ENCODE measurements around the gene CERS5. TPM values are rescaled to one million over a fixed set of nuclear protein-coding genes. Genes with fewer than 3 reads are reported as not detected.
A peak's percentile ranks its signal among the peaks of the same experiment; 100 is the strongest.

Gene CERS5, protein sequence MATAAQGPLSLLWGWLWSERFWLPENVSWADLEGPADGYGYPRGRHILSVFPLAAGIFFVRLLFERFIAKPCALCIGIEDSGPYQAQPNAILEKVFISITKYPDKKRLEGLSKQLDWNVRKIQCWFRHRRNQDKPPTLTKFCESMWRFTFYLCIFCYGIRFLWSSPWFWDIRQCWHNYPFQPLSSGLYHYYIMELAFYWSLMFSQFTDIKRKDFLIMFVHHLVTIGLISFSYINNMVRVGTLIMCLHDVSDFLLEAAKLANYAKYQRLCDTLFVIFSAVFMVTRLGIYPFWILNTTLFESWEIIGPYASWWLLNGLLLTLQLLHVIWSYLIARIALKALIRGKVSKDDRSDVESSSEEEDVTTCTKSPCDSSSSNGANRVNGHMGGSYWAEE
- 10 to 100 TPM; 38.1 to 40.1 TPM for total RNA-seq
- 10 to 100 TPM; 54.9 to 76.4 (median 69.8) TPM for polyA plus RNA-seq (ENCODE audit: insufficient read length in 6 of 6)
- long read RNA-seq, donor 1, transcript CERS5-201 (10 exons, 2,051 nt), result major isoform, 24 of 25 reads
- long read RNA-seq, donor 1, partial matches to known transcripts, result 0 of 25 reads
- long read RNA-seq, donor 1, other reads (novel, unspliced or antisense), result 0 of 25 reads
- long read RNA-seq, donor 2, transcript CERS5-201 (10 exons, 2,051 nt), result major isoform, 9 of 9 reads
- long read RNA-seq, donor 2, partial matches to known transcripts, result 0 of 9 reads
- long read RNA-seq, donor 2, other reads (novel, unspliced or antisense), result 0 of 9 reads
- long read RNA-seq, donor 3, transcript CERS5-201 (10 exons, 2,051 nt), result major isoform, 12 of 13 reads
- long read RNA-seq, donor 3, partial matches to known transcripts, result 0 of 13 reads
- long read RNA-seq, donor 3, other reads (novel, unspliced or antisense), result 0 of 13 reads
- long read RNA-seq, donor 4, transcript CERS5-201 (10 exons, 2,051 nt), result major isoform, 8 of 17 reads
- long read RNA-seq, donor 4, partial matches to known transcripts, result 2 of 17 reads
- long read RNA-seq, donor 4, other reads (novel, unspliced or antisense), result 7 of 17 reads
- long read RNA-seq, donor 5, transcript CERS5-201 (10 exons, 2,051 nt), result major isoform, 13 of 14 reads
- long read RNA-seq, donor 5, partial matches to known transcripts, result 0 of 14 reads
- long read RNA-seq, donor 5, other reads (novel, unspliced or antisense), result 0 of 14 reads
- long read RNA-seq, donor 6, transcript CERS5-201 (10 exons, 2,051 nt), result major isoform, 6 of 9 reads
- long read RNA-seq, donor 6, partial matches to known transcripts, result 0 of 9 reads
- long read RNA-seq, donor 6, other reads (novel, unspliced or antisense), result 0 of 9 reads
- long read RNA-seq, donor 7, transcript CERS5-201 (10 exons, 2,051 nt), result major isoform, 12 of 13 reads
- long read RNA-seq, donor 7, partial matches to known transcripts, result 0 of 13 reads
- long read RNA-seq, donor 7, other reads (novel, unspliced or antisense), result 0 of 13 reads
- long read RNA-seq, donor 8, transcript CERS5-201 (10 exons, 2,051 nt), result major isoform, 13 of 20 reads
- long read RNA-seq, donor 8, partial matches to known transcripts, result 5 of 20 reads
- long read RNA-seq, donor 8, other reads (novel, unspliced or antisense), result 0 of 20 reads
- long read RNA-seq, donor 9, result 0 reads
- long read RNA-seq, donor 10, transcript CERS5-201 (10 exons, 2,051 nt), result major isoform, 24 of 27 reads
- long read RNA-seq, donor 10, partial matches to known transcripts, result 0 of 27 reads
- long read RNA-seq, donor 10, other reads (novel, unspliced or antisense), result 3 of 27 reads
- long read RNA-seq, donor 11, transcript CERS5-201 (10 exons, 2,051 nt), result major isoform, 5 of 10 reads
- long read RNA-seq, donor 11, partial matches to known transcripts, result 0 of 10 reads
- long read RNA-seq, donor 11, other reads (novel, unspliced or antisense), result 0 of 10 reads
- long read RNA-seq, donor 12, transcript CERS5-201 (10 exons, 2,051 nt), result major isoform, 11 of 11 reads
- long read RNA-seq, donor 12, partial matches to known transcripts, result 0 of 11 reads
- long read RNA-seq, donor 12, other reads (novel, unspliced or antisense), result 0 of 11 reads

DNA sequence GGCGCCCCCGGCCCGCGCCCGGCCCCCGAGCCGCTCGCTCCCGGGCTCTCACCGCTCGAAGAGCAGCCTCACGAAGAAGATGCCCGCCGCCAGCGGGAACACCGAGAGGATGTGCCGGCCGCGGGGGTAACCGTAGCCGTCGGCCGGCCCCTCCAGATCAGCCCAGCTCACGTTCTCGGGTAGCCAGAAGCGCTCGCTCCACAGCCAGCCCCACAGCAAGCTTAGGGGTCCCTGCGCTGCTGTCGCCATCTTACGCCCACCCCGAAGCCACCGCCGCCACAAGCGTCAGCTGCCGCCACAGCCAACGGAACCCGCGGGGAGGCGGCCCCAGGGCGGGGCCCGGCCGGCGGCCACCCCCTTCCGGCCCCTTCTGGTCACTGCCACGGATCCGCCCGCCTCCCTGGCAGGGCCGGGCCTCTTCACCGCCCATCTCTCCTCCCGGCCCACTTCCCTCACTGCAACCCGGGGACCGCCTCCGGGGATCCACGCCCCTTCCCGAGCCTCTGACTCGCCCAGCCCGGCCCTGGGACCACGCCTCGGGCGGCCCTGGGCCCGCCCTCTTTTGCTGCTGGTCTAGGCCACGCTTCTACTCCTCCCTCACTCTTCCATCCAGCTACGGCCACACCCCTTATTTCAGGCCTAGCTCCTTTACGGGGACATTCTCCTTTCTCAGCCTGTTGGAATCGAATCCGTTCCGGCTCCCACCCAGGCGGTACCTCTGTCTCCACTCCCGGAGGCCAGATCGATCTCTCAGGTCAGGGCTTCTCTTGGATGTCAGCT lies at the start of gene CERS5:
Gene CERS5, minus strand, starts transcription at position 321 of the 780 bp plus-strand sequence. Its CDS starts 72 bp downstream, at position 249.
- no peaks in the 10 kb centered on the region for H3K27me3 ChIP-seq
- ATAC-seq (peak; percentile 99), DNase-seq (peak; percentile 97 to 100 (median 100))
- peaks cover 0 to 19% of the 10 kb centered on the region in 2 donors for H3K4me1 ChIP-seq
- TF ChIP-seq, protein P1, sequence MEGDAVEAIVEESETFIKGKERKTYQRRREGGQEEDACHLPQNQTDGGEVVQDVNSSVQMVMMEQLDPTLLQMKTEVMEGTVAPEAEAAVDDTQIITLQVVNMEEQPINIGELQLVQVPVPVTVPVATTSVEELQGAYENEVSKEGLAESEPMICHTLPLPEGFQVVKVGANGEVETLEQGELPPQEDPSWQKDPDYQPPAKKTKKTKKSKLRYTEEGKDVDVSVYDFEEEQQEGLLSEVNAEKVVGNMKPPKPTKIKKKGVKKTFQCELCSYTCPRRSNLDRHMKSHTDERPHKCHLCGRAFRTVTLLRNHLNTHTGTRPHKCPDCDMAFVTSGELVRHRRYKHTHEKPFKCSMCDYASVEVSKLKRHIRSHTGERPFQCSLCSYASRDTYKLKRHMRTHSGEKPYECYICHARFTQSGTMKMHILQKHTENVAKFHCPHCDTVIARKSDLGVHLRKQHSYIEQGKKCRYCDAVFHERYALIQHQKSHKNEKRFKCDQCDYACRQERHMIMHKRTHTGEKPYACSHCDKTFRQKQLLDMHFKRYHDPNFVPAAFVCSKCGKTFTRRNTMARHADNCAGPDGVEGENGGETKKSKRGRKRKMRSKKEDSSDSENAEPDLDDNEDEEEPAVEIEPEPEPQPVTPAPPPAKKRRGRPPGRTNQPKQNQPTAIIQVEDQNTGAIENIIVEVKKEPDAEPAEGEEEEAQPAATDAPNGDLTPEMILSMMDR (IDR thresholded peaks at IDR 0.05), result peak in 1 of 2 donors; percentile 69
- H3K9me3 ChIP-seq, result no peaks in the 10 kb centered on the region
- peak within 1 kb of the TSS; percentile 79 to 98 for H3K4me3 ChIP-seq
- H3K27ac ChIP-seq, result peak within 1 kb of the TSS; percentile 86 to 88
- intact Hi-C loops (cut with DNase I), result no loop called here
- no peaks in the 10 kb centered on the region for H3K36me3 ChIP-seq

- no peaks in the 10 kb centered on the region for H3K27me3 ChIP-seq
- H3K9me3 ChIP-seq, result no peaks in the 10 kb centered on the region
- ATAC-seq, result no peak
- peaks cover 0 to 18% of the 10 kb centered on the region in 2 donors for H3K4me1 ChIP-seq
- no peak overlapping the region for H3K27ac ChIP-seq
- TF ChIP-seq, protein P1 (IDR thresholded peaks at IDR 0.05), result no peak
- no peak for DNase-seq
- H3K36me3 ChIP-seq, result peaks cover 0 to 16% of the 10 kb centered on the region in 2 donors
- no peak overlapping the region for H3K4me3 ChIP-seq
- intact Hi-C loops (cut with DNase I), result no loop called here
Measured at GRCh38 chr12:50215033-50215432, 47.9 kb upstream of the CERS5 start.

DNA sequence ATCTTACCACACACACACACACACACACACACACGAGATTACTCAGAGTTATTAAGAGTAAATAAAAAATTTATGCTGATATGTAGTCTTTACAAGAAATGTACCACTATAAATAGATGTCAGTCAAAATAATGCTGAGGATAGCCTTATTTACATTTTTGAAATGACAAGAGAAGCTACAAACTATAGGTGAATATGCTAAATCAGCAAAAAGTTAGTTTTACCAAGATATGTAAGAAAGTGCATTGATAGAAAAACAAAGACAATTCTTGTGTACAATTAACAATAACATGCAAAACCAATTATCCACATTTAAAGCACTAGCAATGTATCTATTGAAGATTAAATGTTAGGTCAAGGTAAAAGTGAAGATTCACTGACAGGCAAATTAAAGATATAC lies 46.8 kb upstream of the CERS5 start:
- Histone ChIP-seq H3K36me3 (peaks cover 0 to 16% of the 10 kb centered on the region in 2 donors), H3K9me3 (no peaks in the 10 kb centered on the region), H3K27ac (no peak overlapping the region), H3K27me3 (no peaks in the 10 kb centered on the region), H3K4me3 (no peak overlapping the region), H3K4me1 (peaks cover 0 to 18% of the 10 kb centered on the region in 2 donors)
- TF ChIP-seq, protein P1 (IDR thresholded peaks at IDR 0.05), result no peak
- intact Hi-C loops (cut with DNase I), result no loop called here
- DNase-seq, result no peak
- ATAC-seq, result no peak

Measured in left lung (tissue), 14 donors.